Renal cortex interstitium (tissue), 11 donors: ENCODE results near the gene S100A11. TPM values are rescaled to one million over a fixed set of nuclear protein-coding genes. Genes with fewer than 3 reads are reported as not detected.
A peak's percentile ranks its signal among the peaks of the same experiment; 100 is the strongest.

Source experiments
- DNase-seq, 11 donors: peaks; one replicate each; pipeline ENCODE4 v3.0.0-alpha.2; 2013; ENCODE audit warnings: low read depth in 9 of 11, low spot score in 4 of 11; ENCODE audit errors: extremely low read depth in 1 of 11
- polyA plus RNA-seq, 3 donors: library from polyadenylated mRNA; unstranded; fragments of 120-200 nt; gene quantifications; one replicate each; pipeline ENCODE4 v1.2.1, GENCODE V29; 2013; ENCODE audit not compliant: insufficient read length in 3 of 3

Gene S100A11
- polyA plus RNA-seq, 3 donors, result 221 to 251 (median 248) TPM

GRCh38 chr1:151993084-151993733, 43.6 kb downstream of the S100A11 start:
- no peak for DNase-seq

GRCh38 chr1:151992303-151993083, 44.3 kb downstream of the S100A11 start:
- no peak for DNase-seq

- DNase-seq, result no peak
Measured at GRCh38 chr1:151991663-151992302, 45.0 kb downstream of the S100A11 start.

GRCh38 chr1:151990856-151991198, 46.0 kb downstream of the S100A11 start:
- DNase-seq, result peak in 4 of 11 donors; percentile 46 to 75 (median 65)

- DNase-seq, result no peak
Measured at GRCh38 chr1:151990058-151990855, 46.5 kb downstream of the S100A11 start.

GRCh38 chr1:151989211-151989862, 47.5 kb downstream of the S100A11 start:
- no peak for DNase-seq

- DNase-seq, result no peak
Measured at GRCh38 chr1:151988405-151988923, 48.3 kb downstream of the S100A11 start.

GRCh38 chr1:151986501-151987190, 50.2 kb downstream of the S100A11 start:
- no peak for DNase-seq

- DNase-seq, result no peak
Measured at GRCh38 chr1:151985768-151986167, 51.0 kb downstream of the S100A11 start.

GRCh38 chr1:151985270-151985669, 51.5 kb downstream of the S100A11 start:
- no peak for DNase-seq

- no peak for DNase-seq
Measured at GRCh38 chr1:151984313-151984956, 52.4 kb downstream of the S100A11 start.

Other genes with a start within 250 kb of the S100A11 start
- 1 to 10 TPM; 8.3 to 9.8 (median 9.0) TPM for gene TDRKH, start 246.5 kb downstream of the S100A11 start, polyA plus RNA-seq
- under 1 TPM in 1 of 3 donors, not detected in 2; 0.03 TPM for gene LINGO4, start 231.6 kb downstream of the S100A11 start, polyA plus RNA-seq
- gene RORC, start 205.2 kb downstream of the S100A11 start, polyA plus RNA-seq, result 1 to 10 TPM in 1 of 3 donors, under 1 TPM in 2; 0.52 to 2.1 (median 0.75) TPM
- gene C2CD4D, start 197.2 kb downstream of the S100A11 start, polyA plus RNA-seq, result under 1 TPM in 2 of 3 donors, not detected in 1; 0.19 to 0.36 TPM
- 1 to 10 TPM in 1 of 3 donors, under 1 TPM in 2; 0.37 to 1.5 (median 0.84) TPM for gene THEM5, start 183.3 kb downstream of the S100A11 start, polyA plus RNA-seq
- gene THEM4, start 127.5 kb downstream of the S100A11 start, polyA plus RNA-seq, result 10 to 100 TPM; 22.5 to 47.0 (median 28.7) TPM
- gene S100A10, start 43.1 kb downstream of the S100A11 start, polyA plus RNA-seq, result 100 to 1,000 TPM; 211 to 270 (median 220) TPM
- gene TCHHL1, start 52.1 kb upstream of the S100A11 start, polyA plus RNA-seq, result not detected
- gene TCHH, start 78.4 kb upstream of the S100A11 start, polyA plus RNA-seq, result under 1 TPM in 2 of 3 donors, not detected in 1; 0.04 to 0.09 TPM
- not detected for gene RPTN, start 122.2 kb upstream of the S100A11 start, polyA plus RNA-seq
- gene HRNR, start 187.2 kb upstream of the S100A11 start, polyA plus RNA-seq, result 1 to 10 TPM in 2 of 3 donors, under 1 TPM in 1; 0.57 to 2.3 (median 1.5) TPM